Measurements from ENCODE around the gene SHQ1.

DNA sequence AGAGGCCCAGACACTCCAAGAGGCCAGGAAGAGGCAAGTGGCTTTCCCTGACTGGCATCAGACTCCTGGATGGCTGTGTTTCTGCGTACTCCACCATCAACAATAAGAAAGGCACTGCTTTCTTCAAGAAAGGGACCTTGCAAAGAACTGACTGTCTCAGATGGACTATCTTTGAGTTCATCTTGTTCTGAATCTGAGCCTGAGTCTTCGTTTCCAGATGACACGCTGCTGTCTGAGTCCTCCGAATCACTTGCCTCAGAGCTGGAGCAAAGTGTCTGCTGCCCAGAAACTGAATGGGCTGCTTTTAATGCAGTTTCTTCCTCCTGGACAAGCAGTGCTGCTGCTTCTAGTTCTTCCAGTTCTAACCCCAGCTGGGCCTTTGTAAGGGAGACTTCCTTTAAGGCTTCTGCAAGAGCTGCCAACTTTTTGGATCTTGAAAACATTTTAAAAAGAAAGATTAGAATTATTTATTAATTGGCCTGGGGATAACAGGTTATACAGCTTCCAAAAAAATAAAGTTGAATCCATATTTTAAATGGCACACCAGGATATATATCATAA lies 97.8 kb downstream of the SHQ1 start:
- no peak for TF ChIP-seq POLR2A (IDR thresholded peaks at IDR 0.05)
- TF ChIP-seq, protein P1, sequence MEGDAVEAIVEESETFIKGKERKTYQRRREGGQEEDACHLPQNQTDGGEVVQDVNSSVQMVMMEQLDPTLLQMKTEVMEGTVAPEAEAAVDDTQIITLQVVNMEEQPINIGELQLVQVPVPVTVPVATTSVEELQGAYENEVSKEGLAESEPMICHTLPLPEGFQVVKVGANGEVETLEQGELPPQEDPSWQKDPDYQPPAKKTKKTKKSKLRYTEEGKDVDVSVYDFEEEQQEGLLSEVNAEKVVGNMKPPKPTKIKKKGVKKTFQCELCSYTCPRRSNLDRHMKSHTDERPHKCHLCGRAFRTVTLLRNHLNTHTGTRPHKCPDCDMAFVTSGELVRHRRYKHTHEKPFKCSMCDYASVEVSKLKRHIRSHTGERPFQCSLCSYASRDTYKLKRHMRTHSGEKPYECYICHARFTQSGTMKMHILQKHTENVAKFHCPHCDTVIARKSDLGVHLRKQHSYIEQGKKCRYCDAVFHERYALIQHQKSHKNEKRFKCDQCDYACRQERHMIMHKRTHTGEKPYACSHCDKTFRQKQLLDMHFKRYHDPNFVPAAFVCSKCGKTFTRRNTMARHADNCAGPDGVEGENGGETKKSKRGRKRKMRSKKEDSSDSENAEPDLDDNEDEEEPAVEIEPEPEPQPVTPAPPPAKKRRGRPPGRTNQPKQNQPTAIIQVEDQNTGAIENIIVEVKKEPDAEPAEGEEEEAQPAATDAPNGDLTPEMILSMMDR (IDR thresholded peaks at IDR 0.05) = no peak
